HepG2 (cell line): ENCODE measurements around the gene MYO15A. TPM values are rescaled to one million over a fixed set of nuclear protein-coding genes. Genes with fewer than 3 reads are reported as not detected.
A peak's percentile ranks its signal among the peaks of the same experiment; 100 is the strongest.

Experiments used
- AKAP8 ChIP-seq: sonication (generic); formaldehyde crosslinking; IDR thresholded peaks from 2 replicates; pipeline ENCODE4 v1.5.1; 2020; ENCODE audit warnings: mild to moderate bottlenecking, missing genetic modification reagents
- BORCS8-MEF2B ChIP-seq: sonication (generic); formaldehyde crosslinking; IDR thresholded peaks from 2 replicates; pipeline ENCODE4 v1.8.0; 2022; ENCODE audit warnings: mild to moderate bottlenecking, missing genetic modification reagents
- CBX2 ChIP-seq, 2 experiments: fragments of 200-600 bp in 1 of 2; sonication (generic); formaldehyde crosslinking in 1 of 2; IDR thresholded peaks; 2 replicates each; pipeline versions ENCODE4 v1.7.0 to v1.8.1; 2018 to 2022; ENCODE audit warnings: low read depth in 2 of 2, low read length in 1 of 2, mild to moderate bottlenecking in 1 of 2, missing genetic modification reagents in 1 of 2
- CTCF ChIP-seq: sonication (generic); formaldehyde crosslinking; IDR thresholded peaks from 2 replicates; pipeline ENCODE4 v1.5.0; 2020; ENCODE audit warnings: mild to moderate bottlenecking, missing genetic modification reagents, moderate library complexity
- FOXP1 ChIP-seq, 2 experiments: fragments of 450-650 bp in 1 of 2; IDR thresholded peaks; 2 replicates each; pipeline ENCODE4 v1.6.1; 2017 to 2018; ENCODE audit warnings: antibody characterized with exemption in 1 of 2
- MAFF ChIP-seq: IDR thresholded peaks from 2 replicates; pipeline ENCODE4 v1.6.1; 2011; ENCODE audit warnings: low read depth, low read length, improper control_type of control experiment
- MED13 ChIP-seq: sonication (generic); formaldehyde crosslinking; IDR thresholded peaks from 2 replicates; pipeline ENCODE4 v1.5.0; 2020; ENCODE audit warnings: missing genetic modification reagents
- NFIB ChIP-seq: sonication (generic); formaldehyde crosslinking; IDR thresholded peaks from 2 replicates; pipeline ENCODE4 v1.9.0; 2021; ENCODE audit warnings: missing genetic modification reagents, mild to moderate bottlenecking, borderline replicate concordance
- POLR2G ChIP-seq: fragments of 200-400 bp; formaldehyde crosslinking; IDR thresholded peaks from 2 replicates; pipeline ENCODE4 v1.6.1; 2018; ENCODE audit warnings: mild to moderate bottlenecking, low read depth, low read length, moderate library complexity
- RARG ChIP-seq: sonication (generic); formaldehyde crosslinking; IDR thresholded peaks from 2 replicates; pipeline ENCODE4 v1.4.0; 2020; ENCODE audit warnings: low read depth, mild to moderate bottlenecking, missing genetic modification reagents
- SOX5 ChIP-seq: IDR thresholded peaks from 2 replicates; pipeline ENCODE4 v1.6.1; 2016; ENCODE audit warnings: borderline replicate concordance
- TBX2 ChIP-seq: sonication (generic); formaldehyde crosslinking; IDR thresholded peaks from 2 replicates; pipeline ENCODE4 v1.5.0; 2020; ENCODE audit warnings: missing genetic modification reagents, mild to moderate bottlenecking, borderline replicate concordance
- ZBTB14 ChIP-seq: sonication (generic); formaldehyde crosslinking; IDR thresholded peaks from 2 replicates; pipeline ENCODE4 v1.4.0; 2020; ENCODE audit warnings: missing genetic modification reagents
- ZBTB8A ChIP-seq: sonication (generic); formaldehyde crosslinking; IDR thresholded peaks from 2 replicates; pipeline ENCODE4 v1.4.0; 2020; ENCODE audit warnings: mild to moderate bottlenecking, low read depth, missing genetic modification reagents, borderline replicate concordance
- ZFP82 ChIP-seq: sonication (generic); formaldehyde crosslinking; IDR thresholded peaks from 2 replicates; pipeline ENCODE4 v1.5.1; 2020; ENCODE audit warnings: mild to moderate bottlenecking, missing genetic modification reagents, borderline replicate concordance
- ZIK1 ChIP-seq: sonication (generic); formaldehyde crosslinking; IDR thresholded peaks from 2 replicates; pipeline ENCODE4 v1.5.0; 2020; ENCODE audit warnings: mild to moderate bottlenecking, low read depth, missing genetic modification reagents, borderline replicate concordance
- ZNF343 ChIP-seq: sonication (generic); formaldehyde crosslinking; IDR thresholded peaks from 2 replicates; pipeline ENCODE4 v1.4.0; 2020; ENCODE audit warnings: mild to moderate bottlenecking, missing genetic modification reagents
- ZNF362 ChIP-seq: sonication (generic); formaldehyde crosslinking; IDR thresholded peaks from 2 replicates; pipeline ENCODE4 v1.4.0; 2020; ENCODE audit warnings: missing genetic modification reagents, mild to moderate bottlenecking, borderline replicate concordance
- ZNF430 ChIP-seq: sonication (generic); formaldehyde crosslinking; IDR thresholded peaks from 2 replicates; pipeline ENCODE4 v1.9.0; 2021; ENCODE audit warnings: mild to moderate bottlenecking, missing genetic modification reagents
- ZNF441 ChIP-seq: sonication (generic); formaldehyde crosslinking; IDR thresholded peaks from 2 replicates; pipeline ENCODE4 v1.7.0; 2021; ENCODE audit warnings: missing genetic modification reagents, borderline replicate concordance
- ZNF569 ChIP-seq: sonication (generic); formaldehyde crosslinking; IDR thresholded peaks from 2 replicates; pipeline ENCODE4 v1.5.0; 2020; ENCODE audit warnings: mild to moderate bottlenecking, missing genetic modification reagents, moderate library complexity, borderline replicate concordance
- ZNF782 ChIP-seq: sonication (generic); formaldehyde crosslinking; IDR thresholded peaks from 2 replicates; pipeline ENCODE4 v1.4.0; 2020; ENCODE audit warnings: missing genetic modification reagents, mild to moderate bottlenecking, borderline replicate concordance
- ZSCAN30 ChIP-seq: sonication (generic); formaldehyde crosslinking; IDR thresholded peaks from 2 replicates; pipeline ENCODE4 v1.5.0; 2020; ENCODE audit warnings: mild to moderate bottlenecking, missing genetic modification reagents
- polyA plus RNA-seq, 8 experiments: library from polyadenylated mRNA; depleted of rRNA in 3 of 8; stranded (reverse) in 7 of 8; unstranded in 1 of 8; fragments of >200 nt; fragmentation: Illumina TruSeq in 4 of 8; extraction: Trizol in 4 of 8; gene quantifications; 2 replicates each; pipeline versions ENCODE4 v1.2.1 to v1.2.3, GENCODE V29; 2011 to 2016; ENCODE audit warnings: low read depth in 4 of 8, missing spikeins in 1 of 8, mixed read lengths in 1 of 8; ENCODE audit not compliant: insufficient read depth in 1 of 8
- total RNA-seq, 5 experiments: library from RNA; depleted of rRNA; stranded (reverse); fragments of >200 nt; fragmentation: Illumina TruSeq; extraction: Trizol; gene quantifications; 2 replicates each; pipeline ENCODE4 v1.2.3, GENCODE V29; 2016; ENCODE audit warnings: low read depth in 1 of 5

Gene MYO15A
- total and polyA plus RNA-seq, 2 of the 13 experiments (the other 11 are each of a cell fraction or from before 2014, with no cell fraction given), result 0.07 to 0.20 TPM

GRCh38 chr17:18182978-18183333 lies 74.4 kb downstream of the MYO15A start (continued):
- TF ChIP-seq ZIK1, result no peak
- TF ChIP-seq CBX2 (IDR thresholded peaks at IDR 0.05; ENCODE audit: low read depth, low read length), result no peak
- no peak for TF ChIP-seq CBX2 (CRISPR knock-in tag; IDR thresholded peaks at IDR 0.05; ENCODE audit: low read depth)
- TF ChIP-seq ZNF782, result peak; percentile 71; the same call in 1 of the 2 replicates
- no peak for TF ChIP-seq SOX5 (CRISPR knock-in tag)
- TF ChIP-seq ZSCAN30 (CRISPR knock-in tag), result no peak
- TF ChIP-seq MED13, result no peak
- no peak for TF ChIP-seq AKAP8
- TF ChIP-seq RARG (CRISPR knock-in tag), result no peak
- no peak; the same call in 1 of the 2 replicates for TF ChIP-seq BORCS8-MEF2B (CRISPR knock-in tag)
- TF ChIP-seq POLR2G, result peak; percentile 88
- TF ChIP-seq ZNF569 (CRISPR knock-in tag), result peak; percentile 53; the same call in 1 of the 2 replicates
- no peak for TF ChIP-seq NFIB (CRISPR knock-in tag)
- TF ChIP-seq ZFP82 (CRISPR knock-in tag), result no peak
- TF ChIP-seq ZNF441, result no peak; the same call in 1 of the 2 replicates
- no peak for TF ChIP-seq MAFF
- TF ChIP-seq ZBTB14 (CRISPR knock-in tag), result no peak
- TF ChIP-seq ZNF343 (CRISPR knock-in tag), result 0 out of 2 replicates have a peak, but pooled peaks have one; percentile 29
- TF ChIP-seq ZNF430, result peak; percentile 83
- no peak for TF ChIP-seq FOXP1 (IDR thresholded peaks at IDR 0.05)
- no peak for TF ChIP-seq FOXP1 (CRISPR knock-in tag; IDR thresholded peaks at IDR 0.05)
- peak; percentile 69; the same call in 1 of the 2 replicates for TF ChIP-seq ZBTB8A (CRISPR knock-in tag)
- no peak; the same call in none of the 2 replicates for TF ChIP-seq TBX2
- peak; percentile 48 for TF ChIP-seq CTCF
- TF ChIP-seq ZNF362 (CRISPR knock-in tag), result no peak
